Measurements from ENCODE around the gene PEX1. TPM values are rescaled to one million over a fixed set of nuclear protein-coding genes. Genes with fewer than 3 reads are reported as not detected.

The PEX1 gene
- total and polyA plus RNA-seq, 2 of the 4 experiments (the other 2 are of a cell fraction) = 8.1 to 12.7 TPM

DNA sequence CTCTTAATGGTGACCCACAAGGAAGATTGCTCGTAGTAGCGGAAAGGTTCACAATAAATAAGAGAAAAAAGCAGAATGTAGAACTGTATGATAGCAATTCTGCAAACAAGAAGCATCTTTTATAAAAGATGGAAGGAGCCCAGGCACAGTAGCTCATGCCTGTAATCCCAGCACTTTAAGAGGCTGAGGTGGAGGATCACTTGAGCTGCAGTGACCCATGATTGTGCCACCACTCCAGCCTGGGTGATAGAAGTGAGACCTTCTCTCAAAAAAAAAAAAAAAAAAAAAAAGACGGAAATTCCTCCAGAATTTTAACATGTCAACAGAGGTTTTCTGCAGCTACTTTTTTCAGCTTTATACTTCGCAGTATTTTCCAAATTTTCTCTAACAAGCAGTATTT, 67.8 kb downstream of the PEX1 start:
- H3K4me2 ChIP-seq (ENCODE audit: low read depth, low read length) = no peak overlapping the region
- POLR2A ChIA-PET (ENCODE audit: unreplicated experiment) = no interaction called here
- WGBS, 2 experiments (ENCODE audit: extremely low coverage in 2 of 2, insufficient read length in 1 of 2) = 17% methylated on average over 1 of the region's 4 CpGs; no CpG with 5 or more reads in 1 of the 2 experiments
- no peak overlapping the region for H2AFZ ChIP-seq (replicated peaks; ENCODE audit: low read length, poor library complexity)
- H2BK15ac ChIP-seq (ENCODE audit: low read depth, low read length) = no peak overlapping the region
- intact Hi-C loops (cut with micrococcal nuclease) (no loop called here), dilution Hi-C loops (cut with HindIII; ENCODE audit: low sequenced_read_pairs, unreplicated experiment) (no loop called here), in situ Hi-C loops (cut with MboI; ENCODE audit: low sequenced_read_pairs) (no loop called here)
- H3K4me3 ChIP-seq (ENCODE audit: insufficient read depth, low read depth, low read length) = no peak overlapping the region
- H2BK20ac ChIP-seq (ENCODE audit: low read depth, low read length) = no peak overlapping the region
- H3K27ac ChIP-seq (ENCODE audit: insufficient read depth, low read length) = no peak overlapping the region
- no peak overlapping the region for H3K9ac ChIP-seq (ENCODE audit: low read depth, low read length)
- no peak for ATAC-seq (ENCODE audit: low read depth)
- no peak overlapping the region for H3K4ac ChIP-seq (ENCODE audit: low read depth, low read length)
- CTCF ChIA-PET = interaction anchor here (0.5 to 1.7 kb wide), 6 partner anchors 10 to 805 kb away, joined by 3 to 12 read pairs (median 4); partner anchors contain the start of gene GATAD1
- no peak overlapping the region for H4K8ac ChIP-seq (ENCODE audit: low read depth in 2 of 2, low read length in 2 of 2)
- no TSS peak for BruUV-seq (replicated peaks)
- H3K79me1 ChIP-seq (ENCODE audit: low read depth in 1 of 2, low read length in 2 of 2) = no peaks in the 10 kb centered on the region
- no peak overlapping the region for H2AK9ac ChIP-seq (replicated peaks; ENCODE audit: low read depth, low read length, poor library complexity)
- H4K91ac ChIP-seq (ENCODE audit: insufficient read depth, low read depth, low read length) = no peak overlapping the region
- no peak overlapping the region for H2BK120ac ChIP-seq (ENCODE audit: low read depth, low read length)
- no peaks in the 10 kb centered on the region for H3K4me1 ChIP-seq (ENCODE audit: control insufficient read depth, insufficient read depth, low read length)
- no peaks in the 10 kb centered on the region for H3K9me3 ChIP-seq (ENCODE audit: control insufficient read depth, insufficient read depth, low read length)
- no peak overlapping the region for H3K56ac ChIP-seq (ENCODE audit: extremely low read depth, insufficient read depth, low read length)
- no peaks in the 10 kb centered on the region for H3K27me3 ChIP-seq (ENCODE audit: control insufficient read depth, insufficient read depth, low read length)
- H2AK5ac ChIP-seq (ENCODE audit: low read depth, low read length) = no peak overlapping the region
- H3K36me3 ChIP-seq (ENCODE audit: control insufficient read depth, insufficient read depth, low read length) = peaks cover 11% of the 10 kb centered on the region
- no peak overlapping the region for H2BK5ac ChIP-seq (ENCODE audit: low read depth, low read length, poor library complexity, severe bottlenecking)
- DNase-seq = no peak
- TF ChIP-seq POLR2A (IDR thresholded peaks at IDR 0.05; ENCODE audit: low read depth, low read length) (no peak), RCOR1 (IDR thresholded peaks at IDR 0.05; ENCODE audit: insufficient replicate concordance, low read length) (no peak)
- H4K5ac ChIP-seq (ENCODE audit: low read depth, low read length) = no peak overlapping the region
- H3K9me1 ChIP-seq (ENCODE audit: insufficient read depth, low read length) = peaks cover 2% of the 10 kb centered on the region; the same call in 1 of the 2 replicates
- H3K14ac ChIP-seq (replicated peaks; ENCODE audit: low read depth, low read length) = no peak overlapping the region
- H4K20me1 ChIP-seq (ENCODE audit: insufficient read depth, low read length) = no peaks in the 10 kb centered on the region
- H3K23ac ChIP-seq (ENCODE audit: low read depth, low read length) = no peak overlapping the region
- H3K18ac ChIP-seq (ENCODE audit: low read depth, low read length) = no peak overlapping the region

Measured in IMR-90 (cell line).